GDM1 (cell line): ENCODE results near the gene IP6K1.
"Not testable (repeated sequence)": the region's sequence is repeated elsewhere in the genome, so short reads cannot be mapped to it uniquely, and the experiment has no call there.

Experiments
- DNase-seq: peaks from one replicate; lab custom pipeline; 2025; lab: John Stamatoyannopoulos, UW

The IP6K1 gene

DNA sequence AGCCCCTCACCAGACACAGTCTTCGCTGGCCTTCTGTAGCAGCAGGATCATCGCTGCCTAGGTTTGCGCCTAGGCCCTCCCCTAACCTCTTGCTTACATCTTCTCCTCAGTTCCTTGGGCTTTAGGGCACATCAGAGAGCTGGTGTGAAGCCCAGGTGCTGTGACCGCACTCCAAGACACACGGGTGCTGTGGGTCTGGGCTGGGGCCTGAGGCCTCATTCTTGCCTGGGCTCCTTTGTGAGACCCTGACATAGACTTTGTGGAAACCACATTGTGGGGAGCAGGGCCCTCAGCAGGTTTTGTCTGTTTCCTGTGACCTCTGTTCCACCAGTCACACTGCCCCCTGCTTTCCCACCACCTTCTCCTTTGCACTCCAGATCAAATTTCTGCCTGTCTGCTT is 74.9 kb downstream of the IP6K1 start:
- no peak for DNase-seq

DNA sequence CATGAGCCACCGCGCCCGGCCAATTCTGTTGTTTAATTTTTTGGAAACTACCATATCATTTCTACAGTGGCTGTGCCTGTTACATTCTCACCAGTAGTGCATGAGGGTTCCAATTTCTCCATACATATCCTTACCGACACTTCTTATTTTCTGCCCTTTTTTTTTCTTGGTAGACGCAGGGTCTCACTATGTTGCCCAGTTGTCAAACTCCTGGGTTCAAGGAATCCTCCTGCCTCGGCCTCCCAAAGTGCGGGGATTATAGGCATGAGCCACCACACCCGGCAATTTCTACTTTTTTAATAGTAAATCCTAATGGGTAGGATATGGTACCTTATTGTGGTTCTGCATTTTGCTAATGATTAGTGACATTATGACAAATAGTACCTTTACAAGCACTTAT is 76.5 kb downstream of the IP6K1 start:
- no peak for DNase-seq

DNA sequence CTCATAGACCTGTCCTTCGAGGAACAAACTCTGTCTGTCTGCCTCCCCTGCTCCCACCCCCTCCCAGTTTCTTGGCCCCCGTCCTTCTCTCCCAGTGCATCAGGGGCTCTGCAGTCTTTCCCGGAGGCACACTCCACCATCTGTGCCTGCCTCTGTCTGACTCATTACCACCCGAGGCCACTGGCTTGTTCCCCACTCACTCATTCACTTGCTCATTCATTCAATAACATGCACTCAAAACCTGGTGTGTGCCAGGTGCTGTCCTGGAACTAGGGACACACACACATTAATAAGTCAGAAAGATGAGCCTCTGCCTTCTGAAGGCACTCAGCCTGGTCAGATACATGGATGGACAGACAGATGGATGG is 79.2 kb downstream of the IP6K1 start:
- no peak for DNase-seq

DNA sequence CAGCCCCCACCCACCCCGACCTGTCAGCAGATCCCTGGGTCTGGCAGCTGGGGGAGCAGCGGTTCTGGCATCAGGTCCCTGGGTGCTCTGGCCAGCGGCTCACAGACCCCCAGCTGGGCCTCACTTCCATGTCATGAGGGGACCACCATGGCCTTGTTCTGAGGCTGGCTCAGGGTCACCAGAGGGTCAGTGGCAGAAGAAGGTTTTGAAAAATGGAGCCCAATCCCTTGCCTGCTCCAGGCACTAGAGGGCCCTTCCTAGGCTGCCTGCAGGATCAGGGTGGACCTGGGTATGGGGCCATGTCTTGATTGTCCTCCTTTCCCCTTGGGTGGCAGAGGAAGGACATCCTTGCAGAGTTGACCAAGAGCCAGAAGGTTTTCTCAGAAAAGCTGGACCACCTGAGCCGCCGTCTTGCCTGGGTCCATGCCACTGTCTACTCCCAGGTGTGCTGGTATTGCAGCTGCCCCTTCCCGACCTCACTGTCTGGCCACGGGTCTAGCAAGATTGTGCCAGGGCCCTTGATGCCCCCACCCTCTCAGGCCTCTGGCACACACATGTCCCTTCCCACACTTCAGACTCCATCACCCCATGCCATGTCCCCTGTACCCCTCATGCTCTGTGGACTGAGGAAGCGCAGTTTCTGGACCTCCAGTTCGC is 79.8 kb downstream of the IP6K1 start:
- DNase-seq = no peak

DNA sequence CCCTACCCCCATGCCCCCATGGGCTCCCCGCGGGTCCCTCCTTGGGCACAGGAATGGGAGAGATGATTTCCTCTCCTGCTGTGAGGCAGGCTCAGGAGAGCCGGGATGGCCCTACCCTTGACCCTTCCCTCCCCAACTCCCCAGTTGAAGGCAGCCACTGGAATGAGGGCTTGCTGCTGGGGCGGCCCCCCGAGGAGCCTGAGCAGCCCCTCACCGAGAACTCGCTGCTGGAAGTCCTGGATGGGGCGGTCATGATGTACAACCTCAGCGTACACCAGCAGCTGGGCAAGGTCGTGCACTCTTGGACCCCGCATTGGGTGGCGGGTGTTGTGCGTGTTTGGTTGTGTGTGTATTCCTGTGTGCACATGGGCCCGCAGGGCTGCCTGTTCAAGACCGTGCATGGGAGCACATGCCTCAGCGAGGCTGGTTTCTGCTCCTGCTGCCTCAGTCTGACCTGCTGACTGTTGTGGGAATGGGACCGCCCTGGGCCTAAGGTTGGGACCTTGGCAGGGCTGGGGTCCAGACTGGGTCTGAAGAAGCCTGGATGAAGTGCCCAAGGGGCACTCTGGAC is 80.9 kb downstream of the IP6K1 start:
- DNase-seq = no peak

DNA sequence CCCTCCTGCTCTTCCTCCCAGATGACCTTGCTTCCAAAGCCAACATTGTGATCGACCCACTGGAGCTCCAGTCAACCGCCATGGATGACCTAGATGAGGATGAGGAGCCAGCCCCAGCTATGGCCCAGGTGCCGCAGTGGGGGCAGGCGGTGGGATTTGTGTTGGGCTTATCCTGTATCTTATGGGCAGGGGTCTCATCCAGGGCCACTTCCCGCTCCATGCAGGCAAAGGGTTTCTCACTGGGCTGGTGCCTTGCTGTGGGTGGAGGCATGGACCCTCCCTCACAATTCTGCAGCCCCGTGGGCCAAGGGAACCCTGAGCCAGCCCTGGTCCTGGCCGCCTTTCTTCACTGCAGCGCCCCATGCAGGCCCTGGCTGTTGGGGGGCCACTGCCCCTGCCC is 81.7 kb downstream of the IP6K1 start:
- DNase-seq = no peak

DNA sequence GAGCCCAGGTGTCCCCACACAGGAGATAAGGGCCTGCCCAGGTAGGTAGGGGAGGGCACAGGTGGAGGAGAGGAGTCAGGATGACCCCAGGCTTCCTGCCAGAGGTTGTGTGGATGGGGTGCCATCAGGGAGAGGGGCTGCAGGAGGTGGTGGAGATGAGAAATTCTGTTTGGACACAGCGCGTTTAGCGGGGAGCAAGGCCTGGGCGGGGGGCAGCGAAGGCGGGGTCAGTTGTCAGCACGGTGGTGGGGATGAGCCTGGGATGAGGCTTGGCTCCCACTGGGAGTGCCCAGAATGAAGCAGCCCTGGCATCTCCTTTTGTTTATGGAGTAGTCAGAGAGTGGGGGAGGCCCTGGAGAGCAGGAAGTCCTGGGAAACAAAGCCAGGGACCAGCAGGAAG is 82.4 kb downstream of the IP6K1 start:
- no peak for DNase-seq

DNA sequence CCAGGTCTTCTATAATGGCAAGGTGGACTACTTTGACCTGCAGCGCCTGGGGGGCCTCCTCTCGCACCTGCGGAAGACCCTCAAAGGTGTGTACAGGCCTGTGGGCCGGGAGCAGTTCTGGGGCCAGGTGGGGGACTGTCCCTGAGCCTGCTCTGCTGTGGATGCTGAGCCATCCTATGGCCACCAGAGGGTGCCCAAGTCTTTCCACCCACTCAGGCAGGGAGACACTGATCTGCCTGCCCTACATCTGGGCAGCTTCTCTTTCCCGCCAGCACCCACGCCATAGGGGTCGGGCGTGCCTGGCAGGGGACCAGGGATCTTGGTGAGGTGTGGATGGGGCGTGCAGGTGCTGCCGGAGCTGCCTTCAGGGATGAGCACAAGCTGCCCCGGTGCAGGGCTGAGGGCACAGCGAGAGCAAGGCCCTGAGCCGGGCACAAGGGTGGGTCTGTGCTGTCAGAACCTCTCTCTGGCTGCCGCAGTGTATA is 82.9 kb downstream of the IP6K1 start:
- peak; percentile 64 for DNase-seq

DNA sequence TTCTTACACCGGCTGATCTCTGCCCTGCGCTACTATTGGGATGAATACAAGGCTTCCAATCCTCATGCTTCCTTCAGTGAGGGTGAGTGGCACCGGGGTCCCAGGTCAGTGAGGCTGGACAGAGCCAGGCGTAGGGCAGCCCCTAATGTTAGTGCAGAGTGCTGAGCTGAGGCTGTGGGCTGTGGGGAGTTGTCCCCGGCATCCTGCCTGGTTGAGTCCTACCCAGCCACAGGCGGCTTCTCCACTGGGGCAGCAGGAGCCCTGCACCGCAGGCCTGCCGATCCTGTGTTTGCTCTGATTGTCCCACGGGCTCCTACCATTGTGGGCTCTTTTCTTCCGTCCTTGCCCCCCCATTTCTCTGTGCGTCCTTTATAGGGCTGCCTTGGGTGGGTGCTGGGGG is 83.7 kb downstream of the IP6K1 start:
- no peak for DNase-seq

DNA sequence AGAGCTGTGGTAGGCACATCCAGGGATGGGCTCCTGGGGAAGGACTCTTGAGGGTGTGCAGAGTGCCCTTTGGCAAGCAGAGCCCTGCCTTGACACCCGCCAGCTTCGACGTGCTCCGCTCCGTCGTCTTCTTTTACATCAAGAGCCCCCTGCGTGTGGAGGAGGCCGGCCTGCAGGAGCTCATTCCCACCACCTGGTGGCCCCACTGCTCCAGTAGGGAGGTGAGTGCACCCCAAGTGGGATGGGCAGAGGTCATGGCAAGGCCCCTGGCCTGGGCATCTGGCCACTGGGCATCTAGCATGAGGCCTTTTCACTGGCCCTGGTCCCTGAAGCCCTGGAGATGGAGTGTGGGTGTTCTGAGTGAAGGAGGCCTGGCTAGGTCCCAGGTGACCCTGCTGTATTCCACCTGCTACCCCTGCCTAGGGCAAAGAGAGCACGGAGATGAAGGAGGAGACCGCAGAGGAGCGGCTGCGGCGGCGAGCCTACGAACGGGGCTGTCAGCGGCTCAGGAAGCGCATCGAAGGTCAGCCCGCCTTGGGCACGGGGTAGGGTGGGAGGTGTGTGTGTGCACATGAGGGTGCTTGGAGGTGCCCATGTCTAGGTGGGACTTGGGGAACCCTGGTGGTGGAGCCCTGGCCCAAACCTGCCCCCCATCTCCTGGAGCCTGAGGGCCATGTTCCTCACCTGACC is 84.8 kb downstream of the IP6K1 start:
- no peak for DNase-seq

DNA sequence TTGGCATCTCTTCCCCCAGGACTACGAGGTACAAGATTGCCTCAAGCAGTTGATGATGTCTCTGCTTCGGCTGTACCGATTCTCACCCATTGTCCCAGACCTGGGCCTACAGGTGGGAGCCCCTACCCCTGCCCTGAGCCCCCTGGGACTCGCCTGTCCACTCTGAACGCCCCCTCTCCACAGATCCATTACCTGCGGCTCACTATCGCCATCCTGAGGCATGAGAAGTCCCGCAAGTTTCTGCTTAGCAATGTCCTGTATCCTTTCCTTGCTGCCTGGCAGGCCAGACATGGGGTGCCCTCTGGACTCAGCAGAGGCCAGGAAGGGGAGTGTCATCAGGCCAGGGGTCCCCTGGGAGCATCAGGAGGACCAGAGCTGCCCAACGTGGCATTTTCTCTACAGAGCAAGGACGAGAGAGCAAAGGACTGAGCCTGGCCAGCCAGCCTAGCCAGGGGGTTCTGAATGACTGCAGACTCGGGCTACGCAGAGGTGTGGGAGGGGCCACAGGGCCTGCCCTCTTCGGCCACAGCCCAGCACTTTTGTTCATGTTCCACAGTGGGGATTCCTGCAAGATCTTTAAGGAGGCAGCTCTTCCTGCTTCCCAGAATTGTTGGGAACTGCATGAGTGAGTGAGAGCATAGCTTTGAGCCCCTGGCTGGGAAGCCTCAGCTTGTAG is 85.8 kb downstream of the IP6K1 start:
- no peak for DNase-seq

DNA sequence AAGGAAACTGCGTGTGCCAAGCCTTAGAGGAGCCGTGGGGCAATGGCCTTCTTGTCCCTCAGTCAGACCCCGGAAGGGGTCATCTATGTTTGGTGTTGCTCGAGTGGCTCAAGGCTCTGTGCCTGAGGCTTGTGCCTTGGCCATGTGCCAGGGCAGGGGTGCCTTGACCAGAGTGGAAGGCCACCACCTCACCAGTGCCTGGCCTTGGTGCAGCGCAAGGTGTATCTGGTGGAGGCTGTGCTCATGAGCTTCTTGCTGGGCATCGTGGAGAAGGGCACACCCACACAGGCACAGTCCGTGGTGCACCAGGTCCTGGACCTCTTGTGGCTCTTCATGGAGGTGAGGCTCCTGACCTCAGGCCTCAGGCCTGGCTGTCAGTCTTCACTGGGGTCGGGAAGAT is 86.3 kb downstream of the IP6K1 start:
- no peak for DNase-seq

DNA sequence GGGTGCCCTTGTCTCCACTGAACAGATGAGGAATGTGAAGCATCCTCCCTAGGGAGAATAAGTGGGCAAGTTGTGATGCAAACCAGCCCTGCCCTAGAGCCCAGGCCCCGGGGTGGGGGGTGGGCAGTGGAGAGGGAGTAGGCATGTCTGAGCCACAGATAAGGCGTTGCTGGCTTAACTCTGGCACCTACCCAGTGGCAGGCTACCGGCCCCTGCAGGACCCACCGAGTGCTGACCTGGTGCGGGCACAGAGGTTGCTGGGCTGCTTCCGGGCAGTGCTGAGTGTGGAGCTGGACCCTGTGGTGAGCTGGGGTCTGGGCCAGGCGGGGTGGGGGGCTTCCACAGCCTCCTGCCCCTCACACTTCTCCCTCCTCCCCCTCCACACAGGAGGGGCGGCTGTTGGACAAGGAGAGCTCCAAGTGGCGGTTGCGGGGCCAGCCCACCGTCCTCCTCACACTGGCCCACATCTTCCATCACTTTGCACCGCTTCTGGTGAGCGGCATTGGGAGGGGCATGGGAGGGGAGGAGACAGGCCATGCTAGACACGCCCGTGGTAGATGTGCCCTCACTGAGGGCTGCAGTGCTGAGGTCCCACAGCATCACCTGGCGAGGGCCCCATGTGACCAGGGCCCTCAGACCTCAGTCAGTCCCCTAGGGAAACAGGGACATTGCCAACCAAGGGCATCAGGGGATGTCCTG is 86.9 kb downstream of the IP6K1 start:
- no peak for DNase-seq

DNA sequence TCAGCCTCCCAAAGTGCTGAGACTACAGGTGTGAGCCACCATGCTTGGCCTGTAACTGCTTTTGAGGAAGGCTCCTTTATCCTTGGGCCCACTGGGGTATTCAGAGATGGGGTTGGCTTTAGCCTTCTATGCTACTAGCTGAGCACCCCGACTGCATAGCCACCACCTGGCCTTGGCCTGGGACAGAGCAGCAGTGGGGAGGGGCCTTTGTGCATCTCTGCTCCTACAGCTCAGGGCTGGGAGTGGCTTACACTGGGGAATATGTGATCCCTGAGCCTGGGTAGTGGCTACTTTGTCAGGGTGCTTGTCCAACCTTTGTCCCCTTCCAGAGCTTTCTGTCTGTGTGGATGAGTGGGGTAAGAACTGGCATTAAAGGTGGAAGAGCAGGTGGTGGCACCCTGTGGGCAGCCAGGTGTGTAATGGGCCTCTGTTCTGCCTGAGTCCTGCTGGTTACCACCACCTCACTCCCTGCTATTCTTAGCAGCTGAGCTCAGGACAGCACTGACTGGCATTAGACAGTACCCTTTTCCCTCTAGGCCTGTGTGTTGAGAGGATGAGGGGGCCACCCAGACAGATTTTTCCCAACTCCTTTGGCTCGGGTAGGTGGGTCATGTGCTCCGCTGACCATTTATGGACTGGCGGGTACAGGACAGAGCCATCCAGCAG is 90.9 kb downstream of the IP6K1 start:
- DNase-seq = not testable (repeated sequence)

DNA sequence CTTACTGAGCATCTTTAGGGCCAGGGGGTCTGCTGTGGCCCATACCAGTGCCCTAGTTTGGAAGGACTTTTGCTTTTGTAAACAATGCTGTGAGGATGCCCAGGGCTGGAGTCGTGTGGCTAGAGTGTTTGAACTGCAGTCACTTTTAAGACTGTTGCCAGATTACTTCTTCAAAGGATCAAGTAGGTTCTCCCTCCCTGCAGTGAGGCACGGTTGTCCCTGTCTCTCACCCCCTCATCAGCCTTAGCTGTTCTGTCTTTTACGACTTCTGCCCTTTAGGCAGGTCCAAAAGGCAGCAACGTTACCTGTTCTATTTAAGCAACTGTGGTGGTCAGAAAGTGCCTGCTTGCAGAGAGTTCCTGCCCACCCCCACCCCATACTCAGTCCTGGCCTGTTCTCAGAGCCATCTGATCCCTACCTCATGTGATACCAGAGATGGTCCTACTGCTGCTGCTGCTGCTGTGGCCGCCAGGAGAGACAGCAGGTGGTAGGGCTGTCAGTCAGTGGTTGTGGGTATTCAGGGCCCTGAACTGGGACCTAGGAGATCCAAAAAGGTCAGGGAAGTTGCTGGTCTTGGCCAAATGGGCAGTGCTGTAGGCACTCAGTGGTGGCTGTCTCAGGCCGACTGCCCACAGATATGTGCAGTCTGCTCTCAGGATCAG is 91.8 kb downstream of the IP6K1 start:
- DNase-seq = not testable (repeated sequence)

DNA sequence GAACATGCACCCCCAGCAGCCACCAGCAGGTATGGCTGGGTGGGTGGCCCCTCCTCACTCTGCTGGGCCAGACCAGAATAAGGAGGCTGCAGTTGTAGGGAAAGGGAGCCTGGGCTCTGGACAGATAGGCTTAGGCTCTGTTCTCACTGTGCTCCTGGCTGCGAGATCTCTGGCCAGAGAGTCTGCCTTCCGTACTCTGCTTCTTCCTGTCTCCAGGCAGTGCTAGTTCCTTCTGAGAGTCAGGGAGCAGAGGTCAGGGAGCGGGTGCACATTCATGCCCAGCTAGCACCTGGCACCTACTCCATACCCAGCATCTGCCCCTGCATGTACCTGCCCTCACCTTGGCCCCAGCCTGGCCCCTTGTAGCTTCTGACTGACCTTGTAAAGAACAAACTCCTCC is 94.9 kb downstream of the IP6K1 start:
- DNase-seq = not testable (repeated sequence)

DNA sequence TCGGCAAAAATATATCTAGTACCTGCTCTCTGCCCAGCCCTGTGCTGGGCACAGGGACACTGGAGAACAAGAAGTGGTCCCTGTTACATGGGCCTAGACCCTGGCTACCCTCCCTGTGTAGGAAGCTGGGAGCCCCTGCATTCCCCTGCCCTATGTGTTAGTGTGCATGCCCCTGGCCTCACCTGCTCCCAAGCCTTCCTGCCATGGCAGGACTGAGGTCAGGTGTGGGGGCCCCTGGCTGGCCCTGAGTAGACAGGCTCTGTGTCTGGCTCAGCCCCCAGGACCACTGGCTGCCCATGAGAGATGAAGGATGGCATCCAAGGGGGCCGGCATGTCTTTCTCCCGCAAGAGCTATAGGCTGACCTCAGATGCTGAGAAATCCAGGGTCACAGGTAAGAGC is 95.5 kb downstream of the IP6K1 start:
- not testable (repeated sequence) for DNase-seq

DNA sequence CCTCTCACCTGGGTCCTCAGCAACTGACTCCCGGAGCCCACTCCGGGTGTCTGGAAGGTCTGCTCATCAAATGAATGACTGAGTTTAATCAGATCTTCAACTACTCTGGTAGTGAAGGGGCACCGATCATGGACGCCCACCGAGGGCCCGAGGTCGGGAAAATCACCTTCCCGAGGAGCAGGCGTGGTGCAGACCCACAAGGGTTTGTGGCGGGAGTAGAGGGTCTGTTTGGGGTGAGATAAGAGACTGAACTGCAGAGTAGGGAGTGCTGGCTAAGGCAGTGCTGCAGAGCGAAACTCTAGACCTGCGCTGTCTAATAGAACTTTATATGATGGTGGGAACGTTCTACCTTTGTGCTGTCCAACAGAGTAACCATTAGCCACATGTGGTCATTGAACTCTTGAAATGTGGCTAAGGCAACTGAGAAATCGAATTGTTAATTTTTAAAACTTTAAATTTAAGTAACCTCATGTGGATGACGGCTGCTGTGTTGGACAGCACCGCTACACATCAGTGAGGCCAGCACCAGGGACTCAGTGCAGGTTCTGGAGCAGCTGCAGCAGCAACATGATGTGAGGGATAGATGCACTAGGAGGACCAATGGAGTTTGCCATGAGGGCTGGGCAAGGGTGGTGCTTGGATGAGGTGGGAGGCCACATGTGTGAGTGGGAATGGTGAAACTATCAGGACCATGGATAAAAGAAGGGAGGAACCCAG is 96.3 kb downstream of the IP6K1 start:
- DNase-seq = not testable (repeated sequence)

DNA sequence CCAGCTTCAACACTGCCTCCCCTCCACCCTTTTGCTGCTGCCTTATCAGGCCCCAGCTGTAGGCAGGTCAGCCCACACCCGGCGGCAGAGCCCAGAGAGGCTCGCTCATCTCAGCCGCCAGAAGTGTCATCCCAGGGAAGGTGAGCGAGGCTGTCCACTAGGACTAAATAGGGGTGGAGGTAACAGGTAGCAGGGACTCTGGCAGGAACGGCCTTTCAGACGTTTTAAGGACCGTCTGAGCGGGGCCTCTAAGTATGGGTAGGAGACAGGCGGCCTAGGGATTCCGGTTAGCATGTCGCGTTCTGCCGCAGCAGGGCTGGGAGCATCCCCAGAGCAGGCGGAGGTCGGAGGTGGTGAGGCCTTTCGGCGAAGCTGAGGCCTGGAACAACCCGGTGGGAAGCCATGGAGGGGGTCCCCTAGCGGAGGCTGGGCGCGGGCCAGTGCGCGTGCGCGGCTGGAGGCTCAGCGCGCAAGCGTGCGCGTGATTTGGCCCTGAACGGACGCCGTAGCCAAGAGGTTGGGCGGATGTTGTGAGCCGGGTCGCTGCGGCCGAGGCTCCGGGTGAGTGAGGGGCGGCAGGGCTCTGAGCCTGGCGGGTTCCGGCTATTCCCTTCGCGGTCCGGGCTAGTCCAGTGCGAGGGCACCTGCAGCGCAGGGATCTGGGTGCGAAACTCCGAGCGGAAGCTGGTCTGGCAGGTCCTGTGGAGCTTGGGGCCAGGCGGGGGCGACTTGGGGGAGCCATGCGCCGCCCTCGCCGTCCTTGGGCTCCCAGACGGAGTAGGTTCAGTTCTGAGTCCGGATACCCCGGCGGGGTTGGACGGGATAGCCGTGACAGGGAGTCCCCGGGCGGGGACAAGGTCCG is 97.1 kb downstream of the IP6K1 start, which contains the start of the genes MST1 and RNF123:
Gene MST1 (minus strand): TSS at position 429 of the 862 bp plus-strand sequence. CDS start 783 bp downstream, outside the sequence.
Gene RNF123 (plus strand): TSS at position 512 of the 862 bp plus-strand sequence. CDS start 1,609 bp downstream, outside the sequence.
- DNase-seq = no peak
